Stimulated activated CD8-positive, alpha-beta memory T cell treated with anti-CD3 and anti-CD28 coated beads, Interleukin-7, amount 100 ng/mL, for 4 hours (primary cell): ENCODE results near the gene SEC31B.

Experiments
- DNase-seq, 2 donors: peaks; one replicate each; pipeline ENCODE4 v3.0.0-alpha.2; 2020; ENCODE audit warnings: low read depth in 2 of 2

SEC31B gene, protein sequence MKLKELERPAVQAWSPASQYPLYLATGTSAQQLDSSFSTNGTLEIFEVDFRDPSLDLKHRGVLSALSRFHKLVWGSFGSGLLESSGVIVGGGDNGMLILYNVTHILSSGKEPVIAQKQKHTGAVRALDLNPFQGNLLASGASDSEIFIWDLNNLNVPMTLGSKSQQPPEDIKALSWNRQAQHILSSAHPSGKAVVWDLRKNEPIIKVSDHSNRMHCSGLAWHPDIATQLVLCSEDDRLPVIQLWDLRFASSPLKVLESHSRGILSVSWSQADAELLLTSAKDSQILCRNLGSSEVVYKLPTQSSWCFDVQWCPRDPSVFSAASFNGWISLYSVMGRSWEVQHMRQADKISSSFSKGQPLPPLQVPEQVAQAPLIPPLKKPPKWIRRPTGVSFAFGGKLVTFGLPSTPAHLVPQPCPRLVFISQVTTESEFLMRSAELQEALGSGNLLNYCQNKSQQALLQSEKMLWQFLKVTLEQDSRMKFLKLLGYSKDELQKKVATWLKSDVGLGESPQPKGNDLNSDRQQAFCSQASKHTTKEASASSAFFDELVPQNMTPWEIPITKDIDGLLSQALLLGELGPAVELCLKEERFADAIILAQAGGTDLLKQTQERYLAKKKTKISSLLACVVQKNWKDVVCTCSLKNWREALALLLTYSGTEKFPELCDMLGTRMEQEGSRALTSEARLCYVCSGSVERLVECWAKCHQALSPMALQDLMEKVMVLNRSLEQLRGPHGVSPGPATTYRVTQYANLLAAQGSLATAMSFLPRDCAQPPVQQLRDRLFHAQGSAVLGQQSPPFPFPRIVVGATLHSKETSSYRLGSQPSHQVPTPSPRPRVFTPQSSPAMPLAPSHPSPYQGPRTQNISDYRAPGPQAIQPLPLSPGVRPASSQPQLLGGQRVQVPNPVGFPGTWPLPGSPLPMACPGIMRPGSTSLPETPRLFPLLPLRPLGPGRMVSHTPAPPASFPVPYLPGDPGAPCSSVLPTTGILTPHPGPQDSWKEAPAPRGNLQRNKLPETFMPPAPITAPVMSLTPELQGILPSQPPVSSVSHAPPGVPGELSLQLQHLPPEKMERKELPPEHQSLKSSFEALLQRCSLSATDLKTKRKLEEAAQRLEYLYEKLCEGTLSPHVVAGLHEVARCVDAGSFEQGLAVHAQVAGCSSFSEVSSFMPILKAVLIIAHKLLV

DNA sequence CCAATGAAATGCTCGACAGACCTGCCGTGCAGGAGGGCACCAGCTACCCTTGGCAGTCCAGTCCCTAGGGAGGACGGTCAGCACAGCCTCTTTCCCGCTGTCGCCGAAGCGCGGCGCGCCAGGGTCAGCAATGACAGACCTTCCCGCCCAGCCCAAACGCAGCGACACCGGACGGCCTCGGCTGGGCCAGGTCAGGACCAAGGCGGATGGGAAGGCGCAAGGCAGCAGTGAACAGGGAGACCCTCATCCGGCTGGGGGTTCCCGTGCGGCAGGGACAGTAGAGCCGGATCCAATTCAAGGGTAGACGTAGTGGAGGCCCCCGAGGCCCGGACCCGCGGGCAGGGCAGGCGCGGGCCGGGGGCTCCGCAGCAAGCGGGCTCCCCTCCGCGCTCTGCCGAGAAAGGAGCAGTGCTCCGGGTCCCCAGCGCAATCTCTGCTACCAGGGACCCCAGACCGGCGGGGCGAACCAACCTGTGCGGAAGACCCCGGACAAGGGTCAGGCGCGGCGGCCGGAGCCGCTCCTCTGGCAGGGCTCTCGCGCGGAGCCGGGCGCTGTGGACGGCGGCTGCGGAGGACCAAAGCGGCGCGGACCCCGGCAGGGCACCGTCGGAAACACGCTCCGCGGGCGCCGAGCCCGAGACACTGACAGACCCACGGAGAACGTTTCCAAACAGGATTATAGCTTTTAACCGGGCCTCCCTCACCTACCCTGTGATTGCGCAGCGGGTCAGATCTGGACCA is at the start of gene SEC31B:
TSS of gene SEC31B (minus strand) at position 551 of the 741 bp plus-strand sequence. CDS start 2,909 bp downstream, outside the sequence.
- DNase-seq, result no peak

DNA sequence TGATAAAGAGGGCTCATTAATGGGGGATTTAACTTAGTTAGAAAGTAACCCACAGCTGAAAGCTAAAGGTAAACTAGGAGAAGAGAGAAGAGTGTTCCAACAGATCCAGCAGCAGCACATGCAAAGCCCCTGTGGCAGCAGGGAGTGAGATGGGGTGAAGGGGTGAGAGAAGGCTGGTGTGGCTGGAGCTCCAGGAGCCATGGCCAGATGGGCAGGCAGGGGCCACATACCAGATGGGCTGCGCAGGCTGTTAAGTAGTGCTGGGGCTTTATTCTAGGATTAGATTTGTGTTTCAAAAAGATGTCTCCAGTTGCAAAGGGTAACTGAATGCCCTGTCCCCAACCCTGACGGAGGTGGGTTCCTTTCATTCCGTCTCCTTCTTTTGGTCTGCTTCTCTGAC is 49.3 kb upstream of the SEC31B start:
- DNase-seq, result no peak

DNA sequence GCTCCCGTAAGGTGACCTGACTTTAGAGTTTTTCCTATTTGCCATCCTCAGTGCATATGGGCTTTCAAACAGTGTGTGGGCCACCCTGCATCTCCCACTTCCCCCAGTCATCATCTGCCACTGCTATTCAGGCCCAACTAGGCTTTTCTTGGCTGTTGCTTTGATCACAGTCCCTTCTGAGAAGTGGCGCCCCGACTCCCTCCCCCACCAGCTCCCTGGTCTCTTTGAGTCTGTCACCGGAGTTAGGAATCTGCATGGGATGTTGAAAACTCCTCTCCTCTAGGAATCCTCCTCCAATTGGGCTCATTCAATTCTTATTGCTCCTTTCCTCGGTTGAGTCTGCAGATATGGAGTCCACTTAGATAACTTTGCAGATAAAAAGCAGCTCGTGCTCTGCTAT is 48.2 kb upstream of the SEC31B start:
- no peak for DNase-seq

DNA sequence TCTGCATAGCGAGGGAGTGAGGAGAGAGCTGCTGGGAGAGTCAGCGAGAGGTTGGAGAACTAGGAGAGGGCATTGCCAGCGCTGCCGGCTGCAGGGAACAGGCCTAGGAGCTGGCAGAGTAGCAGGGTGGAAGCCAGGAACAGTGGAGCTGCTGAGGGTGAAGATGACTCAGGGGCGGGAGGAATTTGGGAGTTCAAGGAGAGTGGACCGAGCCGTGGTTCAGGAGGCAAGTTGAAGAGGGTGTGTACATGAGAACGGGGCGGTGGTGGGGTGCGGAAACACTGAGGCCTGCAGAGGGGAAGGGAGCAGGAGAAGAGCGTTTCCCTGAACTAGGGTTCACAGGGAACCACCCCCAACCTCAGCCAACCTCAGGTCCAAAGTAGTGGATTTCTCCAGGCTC is 47.6 kb upstream of the SEC31B start:
- DNase-seq, result no peak

DNA sequence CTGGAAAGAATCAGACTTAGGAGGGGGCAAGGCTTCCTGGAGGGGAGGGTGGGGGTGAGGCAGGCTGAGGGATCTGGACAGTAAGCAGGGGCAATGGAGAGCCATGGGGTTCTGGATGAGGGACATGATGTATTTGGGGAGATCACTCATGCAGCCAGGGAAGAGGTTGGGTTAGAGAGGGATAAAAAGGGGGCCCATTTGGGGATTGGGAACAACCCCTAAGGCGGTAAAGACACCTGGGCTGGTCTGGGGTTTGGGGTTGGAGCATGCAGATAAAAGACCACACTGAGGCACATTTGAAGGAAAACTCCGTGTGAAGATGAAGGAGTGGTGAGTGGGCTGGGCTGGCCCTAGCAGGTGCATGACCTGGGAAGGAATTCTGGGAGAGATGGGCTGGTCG is 46.9 kb upstream of the SEC31B start:
- no peak for DNase-seq

DNA sequence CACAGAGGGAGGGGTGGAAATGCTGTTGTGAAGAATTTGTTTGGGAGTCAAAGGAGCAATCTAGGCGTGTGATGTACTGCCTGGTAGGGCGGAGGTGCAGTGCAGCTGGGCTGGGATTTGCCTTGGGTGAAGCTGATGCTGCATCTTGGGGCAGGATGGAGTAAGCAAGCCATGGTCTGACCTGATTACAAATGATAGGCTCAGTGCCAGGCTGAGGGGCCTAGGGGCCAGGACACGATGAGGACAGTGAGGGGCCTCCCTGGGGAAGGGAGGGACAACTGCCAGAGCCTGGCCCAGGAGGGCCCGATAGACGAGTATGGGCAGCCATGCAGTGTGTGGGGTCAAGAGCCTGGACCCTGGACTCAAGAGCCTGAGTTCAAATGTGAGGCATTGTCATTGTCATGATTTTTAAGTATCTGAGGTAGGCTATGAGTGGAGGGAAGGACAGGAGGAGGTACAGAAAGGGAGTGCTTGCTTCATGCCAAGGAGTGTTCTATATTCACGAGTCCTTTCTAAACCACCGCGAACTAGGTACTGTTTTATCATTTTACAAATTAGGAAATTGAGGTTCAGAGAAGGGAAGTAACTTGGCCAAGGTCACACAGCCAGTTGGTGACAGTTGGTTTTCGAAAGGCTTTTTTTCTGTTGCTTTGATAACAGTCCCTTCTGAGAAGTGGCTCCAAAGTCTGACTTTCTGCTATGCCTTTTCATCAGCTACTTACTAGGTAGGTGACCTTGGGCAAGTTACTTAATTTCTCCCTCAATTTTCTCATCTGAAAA is 45.7 kb upstream of the SEC31B start:
- DNase-seq, result no peak

DNA sequence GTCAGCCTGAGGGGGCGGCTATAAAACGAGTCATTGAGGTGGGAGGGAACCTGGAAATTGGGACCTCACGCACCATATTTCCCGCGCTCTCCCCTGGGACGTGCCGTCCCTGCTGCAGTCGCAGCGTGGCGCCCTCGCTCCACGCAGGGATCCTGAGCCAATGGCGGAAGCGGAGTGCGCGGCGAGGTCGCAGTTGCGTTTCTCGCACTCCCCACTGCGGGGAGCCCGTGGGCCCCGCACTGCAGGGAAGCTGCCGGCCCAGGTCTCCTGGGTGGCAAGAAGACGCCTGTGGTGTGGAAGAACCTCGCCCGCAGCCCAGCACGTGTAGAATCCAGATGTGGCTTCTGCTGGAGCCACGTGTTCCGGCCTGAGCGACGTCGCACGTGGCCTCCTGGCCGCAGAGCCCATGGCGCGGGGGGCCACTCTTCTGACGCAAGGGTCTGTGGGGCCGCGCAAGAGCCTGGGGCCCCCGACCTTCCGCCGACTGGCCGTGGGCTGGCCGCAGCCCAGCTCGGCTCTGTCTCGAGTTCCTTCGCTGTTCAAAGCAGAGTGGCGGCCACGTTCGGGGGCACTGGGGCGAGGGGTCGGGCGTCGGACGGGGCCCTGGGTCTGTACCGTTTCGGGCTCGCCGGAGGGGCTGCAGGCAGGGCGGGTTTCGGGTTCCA is 42.5 kb upstream of the SEC31B start:
- peak; percentile 40 to 67 for DNase-seq

DNA sequence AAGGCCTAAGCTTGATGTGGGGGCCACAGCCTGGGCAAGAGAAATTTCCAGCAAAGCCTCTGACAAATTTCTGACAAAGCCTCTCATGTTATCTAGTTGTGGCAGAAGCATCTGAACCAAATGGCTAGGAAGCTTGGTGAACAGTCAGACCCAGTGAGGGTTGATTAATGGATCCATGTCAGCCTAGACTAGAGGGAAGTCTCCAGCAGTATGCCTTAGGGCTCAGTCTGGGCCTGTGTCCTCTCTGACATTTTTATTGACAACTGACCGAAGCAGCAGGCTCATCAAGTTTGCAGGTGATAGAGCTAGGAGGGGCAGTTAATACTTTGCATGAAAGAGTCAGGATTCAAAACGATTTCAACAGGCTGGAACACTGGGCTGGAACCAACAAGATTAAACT is 41.3 kb upstream of the SEC31B start:
- no peak for DNase-seq

DNA sequence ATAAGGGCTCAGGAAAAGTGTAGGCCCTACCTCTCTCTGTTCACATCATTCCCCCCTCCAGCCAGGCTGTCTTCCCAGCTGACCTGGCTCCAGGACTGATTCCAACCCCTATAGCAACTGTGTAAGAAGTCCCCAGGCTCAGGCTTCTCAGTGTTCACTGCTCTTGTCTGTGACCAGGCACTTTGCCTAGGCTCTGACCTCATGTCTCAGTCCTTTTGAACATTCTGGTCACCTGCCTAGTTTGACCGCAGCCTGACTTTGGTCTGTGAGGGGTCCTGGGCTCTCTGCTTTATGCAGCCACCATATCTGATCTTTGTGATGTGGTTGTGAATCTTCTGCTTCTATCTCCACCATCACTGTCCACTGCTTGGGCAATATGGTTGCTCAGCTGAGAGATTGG is 40.6 kb upstream of the SEC31B start:
- DNase-seq, result no peak

DNA sequence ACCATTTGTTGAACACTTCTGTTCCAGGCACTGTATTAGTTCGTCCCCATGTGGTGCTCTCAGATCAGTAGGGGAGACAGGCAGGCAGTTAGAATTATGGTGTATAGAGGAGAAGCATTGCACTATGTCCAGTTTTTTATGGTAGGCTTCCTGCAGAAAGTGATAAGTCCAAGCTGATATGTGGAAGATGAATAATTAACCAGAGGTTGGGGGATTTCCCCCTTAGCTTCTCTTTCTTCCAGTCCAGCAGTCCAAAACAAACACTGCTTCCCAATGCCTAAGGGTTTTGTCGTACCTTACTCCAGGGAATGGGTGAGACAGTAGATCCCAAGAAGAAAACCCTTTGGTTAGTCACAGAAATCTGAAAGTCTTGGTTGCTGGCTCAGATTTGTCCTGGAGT is 35.2 kb upstream of the SEC31B start:
- DNase-seq, result no peak

DNA sequence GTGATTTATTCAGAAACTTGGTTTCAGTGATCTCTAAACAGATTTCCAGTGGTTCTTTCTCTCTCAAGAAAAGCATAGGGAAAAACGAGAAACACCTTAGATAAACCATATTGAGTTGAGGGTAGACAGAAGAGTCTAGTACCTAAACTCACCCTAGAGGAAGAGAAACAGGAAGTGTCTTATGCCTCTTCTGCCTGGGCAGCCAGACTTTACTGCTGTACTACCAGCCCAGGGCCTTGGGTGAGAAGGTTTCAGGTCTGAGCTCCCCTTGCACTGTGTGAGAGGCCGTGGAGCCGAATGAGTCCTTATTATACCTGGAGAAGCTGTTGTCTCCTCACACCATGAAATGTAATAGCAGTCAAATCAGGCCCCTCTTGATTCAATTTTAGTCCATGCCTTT is 34.3 kb upstream of the SEC31B start:
- no peak for DNase-seq

DNA sequence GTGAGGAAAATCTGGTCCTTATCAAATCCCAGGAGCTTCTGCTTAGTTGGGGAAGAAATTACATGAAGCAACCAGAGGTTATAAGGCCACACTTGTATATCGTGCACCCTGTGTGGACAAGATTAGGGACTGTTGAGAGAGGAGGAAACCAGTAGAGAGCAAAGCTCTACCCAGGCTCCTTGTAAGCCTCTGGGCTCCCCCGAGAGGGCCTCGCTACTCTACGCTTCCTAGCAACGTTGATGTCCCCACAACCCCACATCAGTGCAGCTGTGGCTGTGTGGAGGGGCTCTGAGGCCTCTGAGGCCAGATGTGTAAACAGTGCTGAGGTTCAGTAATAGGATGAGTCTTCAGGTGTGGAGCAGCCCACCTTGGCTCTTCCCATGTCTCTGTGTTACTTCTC is 32.1 kb upstream of the SEC31B start:
- no peak for DNase-seq

DNA sequence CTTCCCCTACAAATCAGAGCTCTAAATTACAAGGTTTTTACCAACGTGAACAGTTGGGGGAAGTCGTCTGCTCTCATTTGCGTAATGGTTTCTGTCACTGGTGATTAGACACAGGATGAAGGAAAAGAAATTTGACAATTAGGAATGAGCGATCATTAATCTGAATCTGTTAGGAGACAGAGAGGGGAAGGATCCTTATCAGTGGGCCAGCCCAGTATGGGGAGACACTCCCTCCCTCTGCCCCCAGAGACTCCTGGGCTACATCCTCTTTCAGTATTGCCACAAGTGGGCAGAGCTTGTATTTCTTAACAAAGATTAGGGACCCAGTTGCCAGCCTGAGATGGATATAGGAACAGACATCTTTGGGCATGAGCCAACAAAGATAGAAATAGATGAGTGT is 31.5 kb upstream of the SEC31B start:
- no peak for DNase-seq

DNA sequence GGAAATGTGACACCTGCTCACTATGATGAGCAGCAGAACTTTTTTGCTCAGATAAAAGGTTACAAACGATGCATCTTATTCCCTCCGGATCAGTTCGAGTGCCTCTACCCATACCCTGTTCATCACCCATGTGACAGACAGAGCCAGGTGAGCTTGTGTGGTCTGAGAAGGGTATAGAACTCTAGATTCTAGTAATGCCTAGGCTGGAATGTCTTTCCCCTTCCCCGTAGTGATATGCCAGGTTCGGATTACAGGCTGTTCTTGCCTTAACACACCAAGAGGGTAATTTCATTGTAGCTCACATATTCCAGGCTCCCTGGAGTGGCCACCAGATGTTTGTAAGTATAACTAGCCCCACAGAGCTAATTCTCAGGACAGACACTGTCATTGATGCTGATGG is 25.3 kb upstream of the SEC31B start:
- no peak for DNase-seq

DNA sequence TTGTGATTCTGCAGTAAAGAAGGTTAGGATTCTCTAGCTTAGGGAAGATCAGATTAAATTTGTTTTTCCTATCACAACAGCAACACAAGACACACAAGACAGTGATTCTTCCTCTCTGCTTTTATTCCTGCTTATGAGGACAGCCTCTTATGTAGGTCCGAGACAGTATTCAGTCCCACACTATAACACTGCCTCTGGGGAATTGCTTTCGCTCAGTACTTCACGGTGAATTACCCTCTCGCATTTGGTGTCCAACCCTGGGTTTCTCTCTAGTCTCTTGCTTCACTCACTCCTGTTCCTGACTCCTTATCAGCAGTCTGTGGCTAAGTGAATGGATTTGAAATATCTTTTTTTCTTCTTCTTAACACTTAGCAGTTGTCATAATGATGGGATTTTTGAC is 17.8 kb upstream of the SEC31B start:
- no peak for DNase-seq

DNA sequence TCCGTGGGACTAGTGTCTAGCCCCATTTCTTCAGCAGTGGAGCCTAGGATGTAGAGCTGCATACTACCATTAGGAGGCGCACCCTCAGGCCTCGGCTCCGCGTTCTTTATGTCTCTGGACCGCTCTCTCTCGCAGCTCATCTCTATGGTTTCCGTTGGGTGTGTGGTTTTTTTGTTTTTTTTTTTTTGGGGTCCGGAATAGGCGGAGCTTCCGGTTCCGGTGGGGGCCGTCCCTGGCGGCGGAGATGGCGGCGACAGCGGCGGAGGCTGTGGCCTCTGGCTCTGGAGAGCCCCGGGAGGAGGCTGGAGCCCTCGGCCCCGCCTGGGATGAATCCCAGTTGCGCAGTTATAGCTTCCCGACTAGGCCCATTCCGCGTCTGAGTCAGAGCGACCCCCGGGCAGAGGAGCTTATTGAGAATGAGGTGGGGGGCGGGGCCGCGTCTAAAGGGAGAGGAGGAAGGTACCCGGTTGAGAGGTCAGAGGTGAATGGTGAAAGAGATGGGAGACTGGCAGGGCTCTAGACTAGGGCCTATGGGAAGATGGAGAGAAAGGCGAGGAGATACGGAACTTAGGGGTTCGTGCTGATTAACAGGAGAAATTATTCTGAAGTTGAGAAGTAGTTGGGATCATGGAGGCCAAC is 16.2 kb upstream of the SEC31B start, which contains the start of gene HIF1AN:
TSS of gene HIF1AN (plus strand) at position 229 of the 639 bp plus-strand sequence. CDS start at position 245, 16 bp downstream.
- DNase-seq, result peak; percentile 81 to 82

DNA sequence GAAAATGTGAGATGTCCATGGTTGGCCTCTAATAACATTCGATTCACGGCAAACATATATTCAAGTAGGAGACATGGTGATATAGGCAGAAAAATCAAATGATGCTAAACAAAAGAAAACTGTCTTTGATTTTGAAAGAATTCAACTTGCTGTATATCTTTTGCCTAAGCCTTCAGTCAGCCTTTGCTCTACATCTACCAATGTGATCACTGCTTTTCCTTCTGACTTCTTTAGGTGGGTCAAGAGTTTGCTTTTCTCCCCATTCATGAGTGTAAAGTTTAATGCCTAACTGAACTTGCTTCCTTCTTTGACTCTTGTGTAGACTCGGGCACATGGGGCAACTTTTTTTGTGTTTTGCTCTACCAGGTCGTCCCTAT is 15.7 kb upstream of the SEC31B start:
- no peak for DNase-seq

DNA sequence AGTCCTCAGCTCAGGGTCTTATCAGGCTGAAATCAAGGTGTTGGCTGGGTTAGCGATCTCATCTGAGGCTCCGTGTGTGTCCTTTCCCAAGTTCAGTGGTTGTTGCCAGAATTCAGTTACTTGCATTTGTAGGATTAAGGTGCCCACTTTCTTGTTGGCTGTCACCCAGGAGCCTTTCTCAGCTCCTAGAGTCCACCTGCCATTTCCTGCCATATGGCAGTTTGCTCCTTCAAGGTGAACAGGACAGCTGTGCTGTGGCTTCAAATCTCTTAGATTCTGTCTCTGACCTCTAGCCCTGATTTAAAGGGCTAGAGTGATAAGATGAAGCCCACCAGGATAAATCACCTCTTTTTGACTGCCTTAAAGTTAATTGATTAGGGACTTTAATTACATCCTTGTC is 15.1 kb upstream of the SEC31B start:
- DNase-seq, result no peak

DNA sequence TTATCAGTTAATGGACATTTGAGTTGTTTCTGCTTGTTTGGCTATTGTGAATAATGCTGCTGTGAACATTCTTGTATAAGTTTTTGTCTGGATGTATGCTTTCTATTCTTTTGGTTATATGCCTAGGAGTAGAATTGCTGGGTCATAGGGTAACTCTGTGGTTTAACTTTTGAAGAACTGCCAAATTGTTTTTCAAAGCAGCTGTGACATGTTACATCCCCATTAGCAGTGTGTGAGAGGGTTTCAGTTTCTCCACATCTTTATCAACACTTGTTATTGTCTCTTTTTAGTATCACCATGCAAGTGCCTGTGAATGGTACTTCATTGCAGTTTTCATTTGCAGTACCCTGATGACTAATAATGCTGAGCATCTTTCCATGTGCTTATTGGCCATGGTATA is 12.1 kb upstream of the SEC31B start:
- no peak for DNase-seq
